ENCODE results near the gene STAB1. TPM values are rescaled to one million over a fixed set of nuclear protein-coding genes. Genes with fewer than 3 reads are reported as not detected.
A peak's percentile ranks its signal among the peaks of the same experiment; 100 is the strongest.

The STAB1 gene
- polyA plus RNA-seq, 10 donors: 29.3 to 65.0 (median 46.0) TPM

DNA sequence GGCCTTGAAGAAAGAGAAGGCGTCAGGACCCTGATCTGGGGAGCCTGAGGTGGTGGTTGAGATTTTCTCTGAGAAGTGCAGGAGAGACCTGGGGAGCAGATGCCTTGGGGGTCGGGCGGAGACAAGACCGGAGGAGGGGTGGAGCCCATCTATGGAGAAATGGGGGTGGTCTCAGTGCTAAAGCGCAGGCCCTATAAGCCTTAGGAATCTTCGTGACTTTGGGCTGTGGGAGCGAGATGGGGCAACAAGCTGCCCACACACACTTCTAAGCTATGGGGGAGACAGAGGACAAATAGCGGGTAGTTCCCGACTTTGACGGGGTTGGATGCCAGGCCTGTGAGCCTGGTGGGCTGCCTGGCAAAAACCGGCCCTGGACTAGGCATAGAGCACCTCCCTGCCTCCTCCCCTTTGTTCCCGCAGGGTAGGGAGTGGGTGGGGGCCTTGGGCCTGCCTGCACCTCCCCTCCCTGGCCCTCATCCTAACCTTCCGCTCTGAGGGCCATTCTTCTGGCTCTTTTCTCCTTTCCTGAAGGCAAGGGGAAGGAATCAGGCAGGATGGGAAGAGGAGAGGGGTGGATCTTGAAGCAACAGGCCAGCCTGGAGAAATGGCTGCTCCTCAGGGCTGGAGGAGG, 38.9 kb upstream of the STAB1 start:
- peak in 2 of 3 donors; percentile 77 to 92 for DNase-seq

DNA sequence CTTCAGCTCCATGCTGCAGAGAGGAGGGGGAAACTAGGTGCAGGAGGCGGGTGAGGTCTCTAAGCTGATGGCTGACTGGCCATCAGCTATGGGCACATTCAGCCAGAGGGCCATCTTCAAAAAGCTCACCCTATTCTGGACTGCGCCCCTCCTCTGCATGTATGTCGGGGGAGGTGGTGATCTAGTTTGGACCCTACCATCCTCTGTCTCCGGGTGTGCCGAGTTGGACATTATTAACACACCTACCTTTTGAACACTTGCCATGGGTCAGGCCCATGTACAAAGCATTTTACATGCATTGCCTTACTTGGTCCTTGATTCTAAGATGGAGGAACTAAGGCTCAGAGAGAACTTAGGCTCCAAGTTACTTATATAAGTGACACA, 38.3 kb upstream of the STAB1 start:
- DNase-seq: no peak

DNA sequence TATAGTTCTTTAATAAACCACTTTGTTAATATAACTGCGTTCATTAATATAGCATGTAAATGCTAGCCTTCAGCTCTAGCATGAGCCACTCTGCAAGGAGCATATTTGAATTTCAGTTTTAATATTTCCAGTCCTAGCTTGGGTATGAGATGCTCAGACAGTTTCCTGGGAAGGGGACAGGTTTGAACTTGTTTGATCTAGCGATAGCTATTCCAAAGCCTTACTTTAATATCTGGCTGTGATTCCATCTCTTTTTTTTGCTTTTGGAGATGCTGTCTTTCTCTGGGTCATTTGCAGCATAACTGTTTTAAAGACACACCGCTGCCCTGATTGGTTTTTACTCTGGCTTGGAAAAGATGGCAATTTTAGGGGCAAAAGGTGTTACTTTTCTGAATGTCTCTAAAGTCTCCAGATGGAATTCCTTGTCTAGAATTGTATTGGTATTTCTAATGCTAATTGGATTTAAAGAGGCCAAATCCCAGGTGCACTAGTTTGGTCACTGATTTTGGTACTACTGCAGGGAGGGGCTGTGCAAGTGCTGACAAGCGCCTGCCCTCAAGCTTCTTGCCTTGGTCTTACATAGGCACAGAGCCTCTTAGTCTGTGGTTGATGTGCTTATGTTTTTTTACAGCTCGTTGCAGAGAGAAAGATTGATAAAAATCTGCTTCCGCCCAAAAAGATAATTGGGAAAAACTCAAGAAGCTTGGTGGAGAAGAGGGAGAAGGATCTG, 36.9 kb upstream of the STAB1 start:
- DNase-seq: no peak

DNA sequence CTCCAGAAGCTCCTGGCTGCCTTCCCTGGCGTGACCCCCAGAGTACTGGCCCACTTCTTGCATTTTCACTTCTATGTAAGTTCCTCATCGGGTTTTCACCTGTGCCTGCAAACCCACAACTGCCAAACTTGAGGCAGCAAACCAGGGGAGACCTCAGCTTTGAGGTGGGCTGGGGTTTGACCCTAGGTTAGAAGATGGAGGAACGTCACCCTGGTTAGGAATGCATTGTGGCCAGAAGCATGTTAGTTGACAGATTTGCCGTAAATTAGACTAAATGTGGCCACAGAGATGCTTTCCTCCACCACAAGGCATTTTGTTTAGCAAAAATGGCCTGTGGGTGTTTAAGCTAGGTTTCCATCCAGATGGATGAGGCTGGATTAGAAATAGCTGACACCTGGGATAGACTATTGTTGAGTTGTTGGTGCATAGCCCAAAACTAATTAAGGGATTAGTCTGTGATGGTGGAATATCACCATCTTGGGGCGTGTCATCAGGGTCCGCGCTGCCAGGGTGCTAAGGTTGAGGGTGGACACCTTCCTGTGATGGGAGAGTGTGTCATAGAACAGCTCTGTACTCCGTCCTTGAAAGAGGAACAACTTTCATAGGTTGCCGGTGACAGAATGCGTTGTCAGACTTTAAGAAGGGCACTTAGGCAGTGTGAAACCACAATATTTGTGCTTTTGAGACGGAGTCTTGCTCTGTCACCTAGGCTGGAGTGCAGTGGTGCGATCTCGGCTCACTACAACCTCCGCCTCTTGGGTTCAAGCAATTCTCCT, 36.2 kb upstream of the STAB1 start:
- DNase-seq: no peak

DNA sequence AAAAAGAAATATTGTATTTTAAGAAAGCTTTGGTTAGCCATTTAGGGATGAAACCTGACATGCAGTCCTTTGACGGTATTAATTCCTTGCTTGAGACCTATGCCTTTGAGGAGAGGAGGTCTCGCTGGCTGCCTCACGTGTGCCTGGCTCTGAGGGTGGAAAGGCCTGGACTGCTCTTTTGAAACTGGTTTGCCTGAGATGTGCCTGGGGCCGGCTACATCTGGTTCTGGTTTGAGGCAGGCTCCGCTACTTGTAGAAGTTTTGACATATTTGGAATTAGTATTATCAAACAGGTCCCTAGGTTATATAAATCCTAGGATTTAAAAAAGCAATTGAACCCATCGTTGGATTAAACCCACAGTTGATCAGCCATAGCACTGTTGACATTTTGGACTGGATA, 33.3 kb upstream of the STAB1 start:
- no peak for DNase-seq

DNA sequence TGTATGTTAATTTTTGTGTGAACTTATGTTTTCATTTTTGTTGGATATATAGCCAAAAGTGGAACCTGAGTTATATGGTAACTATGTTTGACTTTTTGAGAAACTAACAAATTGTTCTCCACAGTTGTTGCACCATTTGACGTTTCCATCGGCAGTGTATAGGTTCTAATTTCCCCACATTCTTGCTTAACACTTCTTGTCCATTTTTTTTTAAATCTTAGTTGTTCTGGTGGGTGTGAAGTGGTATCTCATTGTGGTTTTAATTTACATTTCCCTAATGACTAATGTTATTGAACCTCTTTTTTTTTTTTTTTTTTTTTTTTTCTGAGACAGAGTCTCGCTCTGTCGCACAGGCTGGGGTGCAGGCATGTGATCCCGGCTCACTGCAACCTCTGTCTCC, 31.7 kb upstream of the STAB1 start:
- no peak for DNase-seq

DNA sequence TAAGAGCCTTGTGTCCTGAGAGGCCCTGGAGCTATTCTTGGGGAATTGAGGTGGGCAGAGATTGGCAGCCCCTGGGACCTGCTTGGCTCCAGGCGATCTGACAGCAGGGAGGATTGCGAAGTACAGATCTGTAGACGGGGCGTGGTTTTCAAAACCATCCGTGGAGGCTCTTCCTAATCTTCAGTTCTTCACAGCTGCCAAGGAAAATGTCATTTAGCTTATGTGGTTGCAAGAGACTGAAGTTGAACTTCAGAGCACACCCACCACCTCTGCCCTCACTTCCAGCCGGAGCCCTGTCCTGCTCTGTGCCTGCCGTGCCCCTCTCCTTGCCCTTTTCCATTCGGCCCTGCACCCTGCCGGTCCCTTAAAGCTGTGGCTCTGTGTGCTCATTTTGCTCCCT, 26.8 kb upstream of the STAB1 start:
- DNase-seq: no peak

DNA sequence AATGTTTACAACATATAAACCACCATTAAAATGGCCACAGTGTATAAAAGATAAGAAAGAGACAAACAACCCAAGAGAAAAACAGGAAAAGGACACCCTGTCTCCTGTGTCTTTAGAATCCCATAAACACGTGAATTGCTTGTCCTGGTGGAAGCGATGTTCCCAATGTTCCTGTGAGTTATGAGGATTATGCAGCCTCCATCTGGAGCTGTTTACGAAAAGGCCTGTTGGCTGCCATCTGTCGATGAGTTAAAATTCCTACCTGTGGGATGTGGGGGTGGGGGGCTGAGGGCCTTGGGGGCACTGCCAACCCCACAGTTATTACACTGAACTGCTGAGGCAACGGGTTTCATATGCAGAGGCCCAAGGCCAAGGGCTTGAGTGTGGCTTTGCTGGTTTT, 26.1 kb upstream of the STAB1 start:
- DNase-seq: no peak

DNA sequence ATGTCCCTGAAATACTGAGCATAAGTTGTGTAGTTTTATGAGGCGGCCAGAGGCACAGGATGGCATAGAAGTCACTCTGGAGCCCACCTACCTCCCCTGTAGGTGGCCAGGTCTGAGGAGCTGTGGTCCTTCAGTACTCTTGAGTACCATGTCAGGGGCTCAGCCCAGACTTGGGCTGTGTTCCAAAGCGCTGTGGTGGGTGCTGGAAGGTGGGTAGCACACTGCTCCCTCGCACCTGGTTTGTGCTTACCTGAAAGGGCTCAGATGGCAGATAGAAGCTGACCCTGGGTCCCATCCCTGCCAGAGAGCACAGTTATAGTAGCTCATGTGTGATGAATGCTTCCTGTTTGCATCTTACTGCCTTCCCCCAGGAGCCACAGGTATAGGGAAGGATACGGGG, 24.2 kb upstream of the STAB1 start:
- no peak for DNase-seq

DNA sequence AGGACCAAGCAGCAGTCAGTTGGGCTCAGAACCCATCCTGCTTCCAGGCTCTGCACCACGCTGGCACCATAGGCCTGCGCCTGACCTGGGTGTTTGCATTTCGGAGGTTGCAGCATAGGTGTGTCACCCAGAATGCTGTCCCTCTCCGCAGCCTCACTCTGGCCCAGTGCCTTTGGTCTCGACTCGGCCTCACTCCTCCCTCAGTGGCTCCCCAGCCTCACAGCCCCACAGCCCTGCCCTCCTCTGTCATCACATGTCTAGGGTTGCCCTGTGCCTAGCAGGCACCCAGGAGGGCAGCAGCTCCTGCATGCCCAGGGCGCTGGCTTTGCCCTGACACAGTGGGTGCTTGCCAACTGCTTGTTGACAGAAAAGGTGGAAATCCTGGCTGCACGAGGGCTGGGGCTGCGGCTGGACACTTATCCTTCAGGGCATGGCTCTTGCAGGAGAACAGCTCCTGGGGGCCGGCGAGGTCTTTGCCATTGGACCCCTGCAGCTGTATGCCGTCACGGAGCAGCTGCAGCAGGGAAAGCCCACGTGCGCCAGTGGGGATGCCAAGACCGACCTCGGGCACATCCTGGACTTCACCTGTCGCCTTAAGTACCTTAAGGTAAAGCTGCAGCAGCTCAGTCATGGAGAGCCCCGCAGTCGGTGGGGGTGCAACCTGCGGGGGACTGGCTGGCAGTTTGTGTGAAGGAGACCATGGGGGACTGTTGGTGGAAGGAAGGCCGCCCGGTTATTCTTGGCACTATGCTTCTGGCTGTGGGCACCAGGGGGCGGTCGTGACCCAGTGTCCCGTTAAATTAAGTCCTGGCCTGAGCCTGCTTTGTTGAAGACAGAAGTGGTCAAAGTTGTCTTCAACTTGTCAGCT, 23.5 kb upstream of the STAB1 start:
- DNase-seq: peak in 1 of 3 donors; percentile 61

DNA sequence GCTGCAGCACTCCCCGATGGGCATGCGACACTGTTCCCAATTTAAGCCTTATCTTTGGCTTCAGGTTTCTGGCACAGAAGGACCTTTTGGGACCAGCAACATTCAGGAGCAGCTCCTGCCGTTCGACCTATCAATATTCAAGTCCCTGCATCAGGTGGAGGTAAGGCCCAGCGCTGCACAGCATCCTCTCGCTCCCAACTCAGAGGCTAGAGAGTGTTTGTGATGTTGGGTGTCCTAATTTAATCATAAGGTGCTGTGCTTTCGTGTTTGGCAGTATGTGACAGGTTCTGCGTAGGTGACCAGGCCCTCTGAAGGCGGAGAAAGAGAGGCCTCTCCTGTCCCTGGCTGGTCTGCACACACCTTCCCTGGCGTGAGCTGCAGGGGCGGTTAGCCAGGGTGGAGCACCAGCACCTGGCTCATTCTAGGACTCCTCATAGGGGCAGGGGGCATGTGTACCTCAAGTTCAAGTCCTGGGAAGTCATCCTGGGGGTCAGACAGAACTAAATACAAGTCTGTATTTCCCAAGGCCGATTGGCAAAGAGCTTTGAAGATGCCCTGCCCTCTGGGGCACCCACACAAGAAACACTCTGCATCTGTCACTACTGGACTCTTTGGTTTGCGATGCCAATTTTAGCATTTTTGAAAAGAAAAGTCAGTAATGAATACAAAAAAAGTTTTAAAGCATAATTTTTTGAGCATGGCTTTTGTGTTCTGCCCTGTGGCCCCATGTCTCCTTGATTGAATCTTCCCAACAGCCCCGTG, 22.7 kb upstream of the STAB1 start:
- DNase-seq: no peak

DNA sequence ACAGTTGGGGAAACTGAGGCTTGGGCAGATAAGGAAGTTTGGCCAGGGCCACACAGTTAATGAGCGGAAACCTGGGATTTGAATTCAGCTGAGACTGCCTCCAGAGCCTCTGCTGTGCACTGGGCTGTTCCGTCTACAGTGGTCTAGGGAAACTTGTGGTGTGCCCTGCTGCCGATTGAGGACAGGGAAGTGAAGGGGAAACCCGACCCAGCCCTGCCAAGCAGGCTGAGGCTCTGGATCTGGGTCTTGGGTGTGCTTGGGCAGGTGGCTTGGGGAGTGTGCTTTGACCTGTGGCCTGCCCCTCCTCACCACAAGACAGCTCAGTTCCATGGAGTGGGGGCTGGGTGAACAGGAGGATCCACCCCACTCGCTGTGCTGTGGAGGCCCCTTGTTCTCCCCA, 22.1 kb upstream of the STAB1 start:
- no peak for DNase-seq

DNA sequence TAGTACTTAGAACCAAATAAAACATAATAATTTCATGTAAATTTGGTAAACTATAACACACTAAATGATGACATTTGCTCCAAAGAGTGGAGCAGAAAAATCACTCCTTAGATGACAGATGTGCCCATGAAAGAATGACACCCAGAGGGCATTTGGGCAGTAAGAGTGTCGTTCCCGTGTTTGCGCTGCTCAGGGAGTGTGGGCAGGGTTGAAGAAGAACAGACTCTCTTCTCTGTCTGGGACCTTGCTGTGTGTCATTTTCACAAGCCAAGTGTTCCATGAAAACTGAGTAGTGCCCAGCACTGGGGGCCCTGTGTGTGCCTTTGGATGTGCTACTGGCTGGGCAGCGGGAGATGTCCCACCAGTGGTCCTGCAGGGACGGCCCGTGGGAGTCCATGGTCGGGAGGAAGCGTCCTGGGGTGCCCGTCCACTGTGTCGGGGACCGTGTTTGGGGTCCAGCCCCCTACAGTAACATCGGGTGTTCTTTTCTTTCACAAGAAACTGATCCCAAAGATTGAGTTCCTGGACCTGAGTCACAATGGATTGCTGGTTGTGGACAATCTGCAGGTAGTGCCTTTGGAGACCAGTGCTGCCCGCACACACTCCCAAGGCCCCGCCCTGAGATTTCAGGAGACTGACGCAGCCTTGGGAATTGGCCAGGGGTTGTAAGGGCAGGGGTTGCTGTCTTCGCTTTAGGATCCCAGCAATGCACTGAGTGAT, 17.9 kb upstream of the STAB1 start:
- no peak for DNase-seq

DNA sequence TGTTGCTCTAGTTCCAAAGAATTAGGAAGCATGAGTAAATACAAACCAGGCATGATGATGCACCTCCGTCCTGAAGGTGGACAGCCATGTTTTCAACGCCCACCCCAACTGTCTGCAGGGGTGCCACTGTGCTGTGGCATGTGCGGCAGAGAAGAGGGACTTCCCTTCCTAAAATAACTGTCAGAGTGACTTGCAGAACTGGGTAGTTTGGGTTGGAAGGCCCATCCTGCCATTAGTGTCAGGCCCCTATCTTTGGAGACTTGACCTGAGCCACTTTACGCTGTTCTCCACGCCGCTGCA, 17.4 kb upstream of the STAB1 start:
- no peak for DNase-seq

DNA sequence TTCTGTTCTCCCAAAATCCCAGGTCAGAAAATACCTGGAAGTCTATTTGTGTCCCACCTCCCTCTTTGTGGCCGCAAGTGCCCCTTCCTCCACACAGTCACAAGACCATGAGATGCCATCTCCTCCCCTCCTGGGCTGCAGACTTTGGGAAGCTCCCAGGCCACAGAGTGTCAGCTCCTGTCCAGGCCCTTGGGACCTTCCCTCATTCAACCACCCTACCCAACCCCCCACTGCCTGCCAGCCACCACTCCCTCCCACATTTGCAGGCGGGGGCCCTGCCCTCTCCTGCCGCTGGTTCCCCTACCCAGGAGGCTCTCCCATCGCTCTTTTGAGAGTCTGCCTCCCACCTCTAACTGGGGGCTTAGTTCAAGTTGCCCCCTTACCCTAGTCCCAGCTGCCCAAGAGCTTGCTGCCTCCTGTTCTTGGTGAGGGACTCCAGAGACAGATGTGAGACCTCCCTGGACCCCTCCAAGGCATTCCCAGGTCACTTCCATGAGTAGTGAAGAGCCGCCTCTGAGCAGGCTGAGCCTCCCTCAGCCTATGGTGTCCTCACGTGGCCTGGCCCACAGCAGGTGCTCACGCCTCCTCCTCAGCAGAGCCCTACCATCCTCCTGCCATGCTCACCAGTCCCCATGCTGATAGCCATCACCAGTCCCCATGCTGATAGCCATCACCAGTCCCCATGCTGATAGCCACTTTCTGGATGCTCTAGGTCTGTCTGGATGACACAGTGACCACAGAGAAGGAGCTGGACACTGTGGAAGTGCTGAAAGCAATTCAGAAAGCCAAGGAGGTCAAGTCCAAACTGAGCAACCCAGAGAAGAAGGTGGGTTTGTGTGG, 15.9 kb upstream of the STAB1 start:
- no peak for DNase-seq

DNA sequence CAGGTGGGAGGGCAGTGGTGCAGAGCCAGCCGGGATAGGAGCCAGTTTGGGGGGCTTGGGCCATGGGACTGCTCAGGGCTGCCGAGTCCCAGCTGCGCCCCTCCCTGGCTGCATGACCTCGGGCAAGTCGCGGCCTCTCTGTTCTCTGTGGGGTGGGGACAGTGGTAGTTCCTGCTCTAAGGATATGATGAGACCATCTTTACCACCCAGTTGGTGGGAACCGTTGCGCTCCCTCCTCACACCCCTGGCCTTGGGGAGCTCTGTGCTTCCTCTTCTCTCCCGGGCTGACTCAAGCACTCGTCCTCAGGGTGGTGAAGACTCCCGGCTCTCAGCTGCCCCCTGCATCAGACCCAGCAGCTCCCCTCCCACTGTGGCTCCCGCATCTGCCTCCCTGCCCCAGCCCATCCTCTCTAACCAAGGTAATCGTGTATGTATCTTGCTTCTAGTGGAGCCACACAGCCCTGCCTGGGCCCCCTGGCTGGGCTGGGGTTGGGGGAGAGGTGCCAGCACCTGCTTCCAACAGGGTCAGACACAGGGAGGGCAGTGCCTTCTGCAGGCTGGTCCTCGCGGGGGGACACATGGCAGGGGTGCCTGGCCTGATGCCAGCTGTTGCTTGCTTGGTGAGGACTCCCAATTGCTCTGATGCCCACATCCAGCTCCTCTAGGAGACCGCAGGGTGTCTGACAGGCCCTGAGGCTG, 15.1 kb upstream of the STAB1 start:
- no peak for DNase-seq

DNA sequence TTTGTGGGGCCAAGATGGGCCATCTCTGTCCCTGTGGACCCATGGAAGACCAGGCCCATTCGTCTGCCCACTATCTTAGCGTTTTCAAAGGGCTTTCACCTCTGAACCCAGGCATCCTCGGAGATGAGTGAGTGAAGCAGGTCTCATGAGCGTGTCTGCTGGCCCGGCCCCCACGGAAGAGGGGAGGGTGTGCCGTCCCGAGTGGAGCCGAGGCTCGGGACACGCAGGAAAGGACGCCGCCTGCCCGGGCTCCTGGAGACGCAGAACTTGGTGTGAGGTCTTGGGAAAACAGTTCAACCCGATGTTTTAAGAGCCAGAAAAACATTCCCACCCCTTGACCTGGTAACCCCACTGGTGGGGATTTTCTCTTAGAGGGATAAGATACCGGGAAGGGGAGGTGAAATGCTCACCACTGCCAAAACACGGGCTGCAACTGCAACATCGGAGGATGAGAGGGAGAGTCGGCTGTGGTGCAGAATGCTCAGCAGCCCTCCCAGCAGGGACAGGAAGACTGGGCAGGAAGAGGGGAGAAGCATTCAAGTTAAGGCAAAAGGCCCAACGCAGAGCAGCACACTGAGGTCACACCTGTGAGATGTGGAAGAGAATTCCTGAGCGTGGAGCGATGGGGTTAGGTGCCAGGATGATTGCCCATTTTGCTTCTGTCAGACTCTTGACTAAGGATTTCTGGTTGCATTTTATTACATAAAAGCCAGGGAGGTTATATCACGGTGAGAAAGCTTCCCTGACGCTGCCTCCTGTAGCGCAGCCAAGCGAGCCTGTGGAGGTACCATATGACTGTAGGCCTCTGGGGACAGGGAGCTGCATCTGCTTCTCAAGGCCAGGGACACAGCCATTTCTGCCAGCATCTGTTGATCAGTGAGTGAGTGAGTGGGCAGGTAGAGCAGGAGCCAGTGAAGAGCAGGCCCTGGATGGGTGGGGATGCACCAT, 14.1 kb upstream of the STAB1 start:
- DNase-seq: no peak
